Lung (tissue), 12 donors: Measurements from ENCODE around the gene CSTF1. TPM values are rescaled to one million over a fixed set of nuclear protein-coding genes. Genes with fewer than 3 reads are reported as not detected.
"Not testable (repeated sequence)": the region's sequence is repeated elsewhere in the genome, so short reads cannot be mapped to it uniquely, and the experiment has no call there.

Experiments used
- ATAC-seq: fragments of 200-7000 bp; cut with Tn5 transposase; one replicate; pipeline ENCODE4 v1.9.1; 2020; ENCODE audit warnings: moderate number of reproducible peaks; ENCODE audit not compliant: insufficient read depth, low FRiP score
- DNase-seq, 3 donors: peaks; one replicate each; pipeline ENCODE4 v3.0.0-alpha.2; 2013 to 2017
- H3K27ac ChIP-seq, 2 donors: one replicate each; pipeline ENCODE4 v1.5.1; 2013; ENCODE audit warnings: mild to moderate bottlenecking in 2 of 2, moderate library complexity in 2 of 2, control low read depth in 1 of 2, inconsistent platforms in 1 of 2, low read depth in 1 of 2, low read length in 1 of 2
- H3K27me3 ChIP-seq, 3 donors: one replicate each; pipeline ENCODE4 v1.5.1; 2013; ENCODE audit warnings: low read length in 2 of 3; ENCODE audit not compliant: control insufficient read depth in 3 of 3, insufficient read depth in 3 of 3
- H3K36me3 ChIP-seq, 4 donors: one replicate each; pipeline ENCODE4 v1.5.1; 2013; ENCODE audit warnings: low read length in 4 of 4, mild to moderate bottlenecking in 1 of 4, moderate library complexity in 1 of 4; ENCODE audit not compliant: control insufficient read depth in 4 of 4, insufficient read depth in 4 of 4
- H3K4me1 ChIP-seq, 5 donors: one replicate each; pipeline ENCODE4 v1.5.1; 2013; ENCODE audit warnings: low read length in 5 of 5, mild to moderate bottlenecking in 2 of 5, moderate library complexity in 1 of 5; ENCODE audit not compliant: control insufficient read depth in 5 of 5, insufficient read depth in 5 of 5
- H3K4me3 ChIP-seq: one replicate; pipeline ENCODE4 v1.5.1; 2013; ENCODE audit warnings: mild to moderate bottlenecking, control low read depth, moderate library complexity
- H3K9ac ChIP-seq, 2 donors: one replicate each; pipeline ENCODE4 v1.5.1; 2013; ENCODE audit warnings: low read length in 2 of 2, control low read depth in 1 of 2; ENCODE audit not compliant: insufficient read depth in 1 of 2
- H3K9me3 ChIP-seq, 4 donors: one replicate each; pipeline ENCODE4 v1.5.1; 2013; ENCODE audit warnings: low read length in 3 of 4, mild to moderate bottlenecking in 1 of 4, moderate library complexity in 1 of 4; ENCODE audit not compliant: control insufficient read depth in 4 of 4, insufficient read depth in 3 of 4
- WGBS, 2 donors: extraction: QIAGEN DNeasy Blood & Tissue Kit; methylation state at CpG; one replicate each; pipeline ENCODE4 v1.1.7; 2013; 5-methylcytosine and 5-hydroxymethylcytosine counted together
- polyA plus RNA-seq, 2 donors: library from polyadenylated mRNA; stranded (reverse); fragments of 200-250 nt; gene quantifications; one replicate each; pipeline ENCODE4 v1.2.1, GENCODE V29; 2013
- total RNA-seq, 2 donors: library from RNA; depleted of rRNA in 1 of 2; stranded (reverse); fragments of >200 nt in 1 of 2; gene quantifications; one replicate each; pipeline ENCODE4 v1.2.1, GENCODE V29; 2014 to 2021
- TF ChIP-seq, protein P1 (sequence below): IDR thresholded peaks from 2 replicates; pipeline ENCODE4 v1.5.1; 2012; ENCODE audit warnings: mild to moderate bottlenecking; ENCODE audit errors: control extremely low read depth, extremely low read depth
- donor health status: control.
- donor health status: control.
- donor health status: Bipolar disorder and iron deficiency.
- donor health status: healthy.
- donor health status: DM: yes; HTN: yes; CAD: no.

Gene CSTF1
- total and polyA plus RNA-seq, 4 donors = 6.4 to 36.1 (median 19.1) TPM

DNA sequence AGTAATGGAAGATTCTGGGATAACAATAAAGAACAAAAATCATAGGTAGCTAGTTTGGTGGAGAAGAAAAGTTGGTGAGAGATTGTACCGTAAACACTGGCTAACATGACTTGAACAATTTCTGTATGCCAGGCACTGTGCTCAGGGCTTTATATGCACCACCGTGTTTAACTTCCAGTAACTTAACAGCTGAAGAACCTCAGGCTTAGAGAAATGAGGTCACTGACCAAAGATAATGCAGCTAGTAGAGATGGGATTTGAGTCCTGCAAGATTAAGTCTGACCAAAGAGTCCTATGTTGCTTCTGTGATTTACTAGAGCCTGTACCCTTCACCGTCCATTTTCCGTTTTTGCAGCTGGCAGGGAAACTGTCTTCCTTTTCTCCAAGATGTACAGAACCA, 2.7 kb downstream of the CSTF1 start:
- Histone ChIP-seq H3K9me3 (no peaks in the 10 kb centered on the region), H3K36me3 (peaks cover 26 to 39% (median 35%) of the 10 kb centered on the region in 4 donors), H3K27ac (no peak overlapping the region), H3K4me1 (peaks cover 5 to 25% (median 11%) of the 10 kb centered on the region in 5 donors), H3K9ac (no peak overlapping the region), H3K27me3 (no peaks in the 10 kb centered on the region), H3K4me3 (no peak overlapping the region)
- ATAC-seq = no peak
- 85 to 95% methylated on average over 4 of the region's 4 CpGs for WGBS, 2 donors
- no peak for DNase-seq
- TF ChIP-seq, protein P1, sequence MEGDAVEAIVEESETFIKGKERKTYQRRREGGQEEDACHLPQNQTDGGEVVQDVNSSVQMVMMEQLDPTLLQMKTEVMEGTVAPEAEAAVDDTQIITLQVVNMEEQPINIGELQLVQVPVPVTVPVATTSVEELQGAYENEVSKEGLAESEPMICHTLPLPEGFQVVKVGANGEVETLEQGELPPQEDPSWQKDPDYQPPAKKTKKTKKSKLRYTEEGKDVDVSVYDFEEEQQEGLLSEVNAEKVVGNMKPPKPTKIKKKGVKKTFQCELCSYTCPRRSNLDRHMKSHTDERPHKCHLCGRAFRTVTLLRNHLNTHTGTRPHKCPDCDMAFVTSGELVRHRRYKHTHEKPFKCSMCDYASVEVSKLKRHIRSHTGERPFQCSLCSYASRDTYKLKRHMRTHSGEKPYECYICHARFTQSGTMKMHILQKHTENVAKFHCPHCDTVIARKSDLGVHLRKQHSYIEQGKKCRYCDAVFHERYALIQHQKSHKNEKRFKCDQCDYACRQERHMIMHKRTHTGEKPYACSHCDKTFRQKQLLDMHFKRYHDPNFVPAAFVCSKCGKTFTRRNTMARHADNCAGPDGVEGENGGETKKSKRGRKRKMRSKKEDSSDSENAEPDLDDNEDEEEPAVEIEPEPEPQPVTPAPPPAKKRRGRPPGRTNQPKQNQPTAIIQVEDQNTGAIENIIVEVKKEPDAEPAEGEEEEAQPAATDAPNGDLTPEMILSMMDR = no peak

DNA sequence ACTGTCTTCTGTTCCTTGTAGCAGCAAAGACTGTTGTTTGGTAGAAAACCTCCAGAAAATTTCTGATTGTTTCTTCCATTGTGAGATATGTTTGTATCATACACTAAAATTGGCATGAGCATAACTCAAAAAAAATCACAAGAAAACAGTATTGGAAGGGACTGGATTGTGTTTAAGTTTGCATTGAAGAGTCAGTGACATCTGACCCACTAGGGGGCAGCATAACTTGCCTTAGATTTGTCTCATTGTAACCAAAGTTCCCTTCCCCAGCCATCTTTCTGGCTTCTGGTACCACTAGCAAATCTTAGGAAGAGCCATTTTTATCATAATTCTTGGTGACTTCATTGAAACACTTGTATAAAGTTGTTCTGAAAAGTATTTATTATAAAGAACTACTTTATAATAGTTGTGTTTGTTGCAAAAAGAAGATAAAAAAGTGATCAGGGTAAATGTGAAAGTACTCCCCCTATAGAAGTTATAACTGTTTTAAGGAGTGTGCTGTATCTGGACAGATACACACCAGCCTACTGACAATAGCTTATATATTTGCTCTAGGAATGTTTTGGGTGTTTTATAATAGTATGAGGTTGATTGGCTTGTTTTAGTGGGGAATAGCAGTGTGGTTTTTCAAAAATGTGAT, 7.7 kb downstream of the CSTF1 start:
- H3K9ac ChIP-seq = peak overlapping the region in 1 of 2 donors; percentile 5
- H3K36me3 ChIP-seq = peaks cover 37 to 58% (median 52%) of the 10 kb centered on the region in 4 donors
- H3K4me1 ChIP-seq = peaks cover 0 to 7% (median 0%) of the 10 kb centered on the region in 5 donors
- no peaks in the 10 kb centered on the region for H3K27me3 ChIP-seq
- H3K27ac ChIP-seq = no peak overlapping the region
- peak; percentile 76 to 93 (median 88) for DNase-seq
- ATAC-seq = no peak
- TF ChIP-seq, protein P1 = peak; percentile 52
- H3K9me3 ChIP-seq = no peaks in the 10 kb centered on the region
- no peak overlapping the region for H3K4me3 ChIP-seq

DNA sequence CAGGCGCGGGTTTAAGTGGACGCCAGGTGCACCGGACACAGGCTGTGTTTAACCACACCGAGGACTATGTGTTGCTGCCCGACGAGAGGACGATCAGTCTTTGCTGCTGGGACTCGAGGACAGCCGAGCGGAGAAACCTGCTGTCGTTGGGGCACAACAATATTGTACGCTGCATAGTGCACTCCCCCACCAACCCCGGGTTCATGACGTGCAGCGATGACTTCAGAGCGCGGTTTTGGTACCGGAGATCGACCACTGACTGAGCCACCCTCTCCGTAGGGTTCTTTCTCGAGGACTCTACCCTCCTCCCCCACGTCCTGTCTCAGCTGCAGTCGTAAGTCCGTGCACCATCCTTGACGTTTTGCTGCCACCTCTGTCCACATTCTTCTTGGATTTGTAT, 11.0 kb downstream of the CSTF1 start:
- H3K9ac ChIP-seq = no peak overlapping the region
- no peaks in the 10 kb centered on the region for H3K27me3 ChIP-seq
- H3K36me3 ChIP-seq = peaks cover 24 to 58% (median 39%) of the 10 kb centered on the region in 4 donors
- no peak overlapping the region for H3K27ac ChIP-seq
- TF ChIP-seq, protein P1 = no peak
- H3K4me1 ChIP-seq = peaks cover 0 to 7% (median under 1%) of the 10 kb centered on the region in 5 donors
- no peaks in the 10 kb centered on the region for H3K9me3 ChIP-seq
- ATAC-seq (no peak), DNase-seq (no peak)
- no peak overlapping the region for H3K4me3 ChIP-seq
- WGBS, 2 donors = 95% methylated on average over 26 of the region's 26 CpGs

DNA sequence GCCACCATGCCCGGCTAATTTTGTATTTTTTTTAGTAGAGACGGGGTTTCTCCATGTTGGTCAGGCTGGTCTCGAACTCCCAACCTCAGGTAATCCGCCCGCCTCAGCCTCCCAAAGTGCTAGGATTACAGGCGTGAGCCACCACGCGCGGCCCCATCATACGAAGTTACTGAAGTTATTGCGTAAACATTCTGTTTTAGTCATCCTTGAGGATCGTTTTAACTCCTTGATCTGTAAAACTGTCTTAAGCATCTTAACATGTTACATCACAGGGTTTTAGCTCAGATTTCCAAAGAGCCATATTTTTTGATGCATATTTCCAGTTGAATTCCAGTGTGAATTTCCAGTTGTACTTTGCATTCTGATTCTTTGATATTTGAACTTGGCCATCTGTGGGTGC, 12.9 kb downstream of the CSTF1 start:
- H3K27me3 ChIP-seq, DNase-seq, H3K27ac ChIP-seq, H3K9ac ChIP-seq, H3K9me3 ChIP-seq, H3K4me3 ChIP-seq, ATAC-seq: not testable (repeated sequence)
- peaks cover 16 to 43% (median 30%) of the 10 kb centered on the region in 4 donors for H3K36me3 ChIP-seq
- 88 to 90% methylated on average over 12 of the region's 12 CpGs for WGBS, 2 donors
- peaks cover 0 to 18% (median 14%) of the 10 kb centered on the region in 5 donors for H3K4me1 ChIP-seq
